Keratinocyte (primary cell): ENCODE results near the gene GLIS2. TPM values are rescaled to one million over a fixed set of nuclear protein-coding genes. Genes with fewer than 3 reads are reported as not detected.

ENCODE experiments used
- DNase-seq: peaks from one replicate; pipeline ENCODE4 v3.0.0-alpha.2; 2011; ENCODE audit warnings: low read depth, missing footprints, low spot score
- FAIRE-seq: peaks from 2 replicates; lab custom pipeline; 2011; peaks lifted over from hg19 to GRCh38; lab: Jason Lieb, UNC
- H2AFZ ChIP-seq: 2 replicates; pipeline ENCODE4 v1.6.0; 2012; ENCODE audit warnings: low read length, control low read depth, inconsistent platforms; ENCODE audit not compliant: control insufficient read depth
- H3K27ac ChIP-seq: 2 replicates; pipeline ENCODE4 v1.5.1; 2011; ENCODE audit warnings: low read length; ENCODE audit not compliant: control insufficient read depth, insufficient read depth
- H3K27me3 ChIP-seq: 3 replicates; pipeline ENCODE4 v1.6.0; 2011; ENCODE audit warnings: low read length; ENCODE audit not compliant: control insufficient read depth, insufficient read depth; ENCODE audit errors: extremely low read depth
- H3K36me3 ChIP-seq, 2 experiments: 2 replicates in 1 of 2; 3 replicates in 1 of 2; pipeline ENCODE4 v1.5.1; 2011; ENCODE audit warnings: low read length in 2 of 2, mild to moderate bottlenecking in 1 of 2; ENCODE audit not compliant: control insufficient read depth in 2 of 2, insufficient read depth in 2 of 2; ENCODE audit errors: extremely low read depth in 1 of 2
- H3K4me1 ChIP-seq: 3 replicates; pipeline ENCODE4 v1.5.1; 2011; ENCODE audit warnings: low read length; ENCODE audit not compliant: control insufficient read depth, insufficient read depth; ENCODE audit errors: extremely low read depth
- H3K4me2 ChIP-seq: 3 replicates; pipeline ENCODE4 v1.6.0; 2011; ENCODE audit warnings: low read depth, low read length; ENCODE audit not compliant: control insufficient read depth, insufficient read depth; ENCODE audit errors: extremely low read depth
- H3K4me3 ChIP-seq, 3 experiments: fragments of 200-600 bp in 1 of 3; sonication (generic) in 1 of 3; 2 replicates in 2 of 3; 3 replicates in 1 of 3; pipeline ENCODE4 v1.5.1; 2011 to 2016; ENCODE audit warnings: low read length in 3 of 3, mild to moderate bottlenecking in 3 of 3, control low read depth in 2 of 3, inconsistent platforms in 1 of 3, low read depth in 1 of 3, mixed read lengths in 1 of 3, mixed run types in 1 of 3, moderate library complexity in 1 of 3; ENCODE audit not compliant: control insufficient read depth in 2 of 3, insufficient read depth in 2 of 3; ENCODE audit errors: extremely low read depth in 1 of 3
- H3K79me2 ChIP-seq: 2 replicates; pipeline ENCODE4 v1.6.0; 2012; ENCODE audit warnings: low read length; ENCODE audit not compliant: control insufficient read depth, insufficient read depth
- H3K9ac ChIP-seq: 3 replicates; pipeline ENCODE4 v1.6.0; 2011; ENCODE audit warnings: low read length; ENCODE audit not compliant: control insufficient read depth, insufficient read depth; ENCODE audit errors: extremely low read depth
- H3K9me1 ChIP-seq: 3 replicates; pipeline ENCODE4 v1.6.0; 2011; ENCODE audit warnings: low read length; ENCODE audit not compliant: control insufficient read depth, insufficient read depth; ENCODE audit errors: extremely low read depth
- H3K9me3 ChIP-seq: 2 replicates; pipeline ENCODE4 v1.5.1; 2012; ENCODE audit warnings: low read depth, low read length; ENCODE audit not compliant: control insufficient read depth
- H4K20me1 ChIP-seq: 3 replicates; pipeline ENCODE4 v1.6.0; 2011; ENCODE audit warnings: low read length; ENCODE audit not compliant: control insufficient read depth, insufficient read depth; ENCODE audit errors: extremely low read depth
- EZH2 ChIP-seq: IDR thresholded peaks from one replicate; pipeline ENCODE4 v1.6.1; 2012; ENCODE audit warnings: inconsistent platforms, mild to moderate bottlenecking, low read length, moderate library complexity
- dilution Hi-C: fragments of 300-500 bp; cut with MboI; formaldehyde crosslinking; loops from one replicate; pipeline ENCODE4 v1.7.0; 2020; ENCODE audit warnings: low sequenced_read_pairs; ENCODE audit not compliant: extremely low pct_ligation_motif_present
- polyA plus RNA-seq, 5 experiments: library from polyadenylated mRNA; depleted of rRNA in 3 of 5; stranded (reverse) in 3 of 5; stranded (forward) in 1 of 5; unstranded in 1 of 5; fragments of >200 nt; gene quantifications; 1 replicate in 1 of 5; 2 replicates in 3 of 5; 3 replicates in 1 of 5; pipeline versions ENCODE4 v1.2.1 to v1.2.3, GENCODE V29; 2011 to 2012; ENCODE audit warnings: missing spikeins in 2 of 5, low read depth in 1 of 5, low replicate concordance in 1 of 5
- TF ChIP-seq, protein P1 (sequence below), 3 experiments: IDR thresholded peaks in 1 of 3; conservative IDR thresholded peaks in 1 of 3; optimal IDR thresholded peaks in 1 of 3; 2 replicates in 2 of 3; 3 replicates in 1 of 3; pipeline versions ENCODE3 to v1.5.1; 2011; ENCODE audit warnings: low read length in 3 of 3, mild to moderate bottlenecking in 3 of 3, moderate library complexity in 2 of 3, control low read depth in 1 of 3, inconsistent platforms in 1 of 3; ENCODE audit not compliant: insufficient read depth in 2 of 3; ENCODE audit errors: extremely low read depth in 1 of 3

Gene GLIS2
- polyA plus RNA-seq, 1 donor (not counting 4 experiments of a cell fraction or from before 2014, with no cell fraction given): 0.63 TPM

- Histone ChIP-seq H3K4me2 (no peak overlapping the region), H3K9ac (no peak overlapping the region), H3K79me2 (no peaks in the 10 kb centered on the region), H3K36me3 (no peaks in the 10 kb centered on the region), H3K27ac (no peak overlapping the region), H3K27me3 (no peaks in the 10 kb centered on the region), H3K9me3 (no peaks in the 10 kb centered on the region), H3K4me1 (peaks cover 33% of the 10 kb centered on the region), H2AFZ (no peak overlapping the region), H4K20me1 (no peaks in the 10 kb centered on the region), H3K4me3 (no peak overlapping the region), H3K9me1 (no peaks in the 10 kb centered on the region)
- dilution Hi-C loops: no loop called here
- no peak for DNase-seq
- no peak for FAIRE-seq
- TF ChIP-seq EZH2: no peak
- TF ChIP-seq, protein P1, sequence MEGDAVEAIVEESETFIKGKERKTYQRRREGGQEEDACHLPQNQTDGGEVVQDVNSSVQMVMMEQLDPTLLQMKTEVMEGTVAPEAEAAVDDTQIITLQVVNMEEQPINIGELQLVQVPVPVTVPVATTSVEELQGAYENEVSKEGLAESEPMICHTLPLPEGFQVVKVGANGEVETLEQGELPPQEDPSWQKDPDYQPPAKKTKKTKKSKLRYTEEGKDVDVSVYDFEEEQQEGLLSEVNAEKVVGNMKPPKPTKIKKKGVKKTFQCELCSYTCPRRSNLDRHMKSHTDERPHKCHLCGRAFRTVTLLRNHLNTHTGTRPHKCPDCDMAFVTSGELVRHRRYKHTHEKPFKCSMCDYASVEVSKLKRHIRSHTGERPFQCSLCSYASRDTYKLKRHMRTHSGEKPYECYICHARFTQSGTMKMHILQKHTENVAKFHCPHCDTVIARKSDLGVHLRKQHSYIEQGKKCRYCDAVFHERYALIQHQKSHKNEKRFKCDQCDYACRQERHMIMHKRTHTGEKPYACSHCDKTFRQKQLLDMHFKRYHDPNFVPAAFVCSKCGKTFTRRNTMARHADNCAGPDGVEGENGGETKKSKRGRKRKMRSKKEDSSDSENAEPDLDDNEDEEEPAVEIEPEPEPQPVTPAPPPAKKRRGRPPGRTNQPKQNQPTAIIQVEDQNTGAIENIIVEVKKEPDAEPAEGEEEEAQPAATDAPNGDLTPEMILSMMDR (optimal IDR thresholded peaks at IDR 0.05 in 1 of 3, IDR thresholded peaks at IDR 0.05 in 1 of 3, conservative IDR thresholded peaks at IDR 0.05 in 1 of 3; ENCODE audit: extremely low read depth in 1 of 3, insufficient read depth in 2 of 3, low read length in 3 of 3): no peak
Measured at GRCh38 chr16:4293181-4293716, 22.6 kb upstream of the GLIS2 start.

DNA sequence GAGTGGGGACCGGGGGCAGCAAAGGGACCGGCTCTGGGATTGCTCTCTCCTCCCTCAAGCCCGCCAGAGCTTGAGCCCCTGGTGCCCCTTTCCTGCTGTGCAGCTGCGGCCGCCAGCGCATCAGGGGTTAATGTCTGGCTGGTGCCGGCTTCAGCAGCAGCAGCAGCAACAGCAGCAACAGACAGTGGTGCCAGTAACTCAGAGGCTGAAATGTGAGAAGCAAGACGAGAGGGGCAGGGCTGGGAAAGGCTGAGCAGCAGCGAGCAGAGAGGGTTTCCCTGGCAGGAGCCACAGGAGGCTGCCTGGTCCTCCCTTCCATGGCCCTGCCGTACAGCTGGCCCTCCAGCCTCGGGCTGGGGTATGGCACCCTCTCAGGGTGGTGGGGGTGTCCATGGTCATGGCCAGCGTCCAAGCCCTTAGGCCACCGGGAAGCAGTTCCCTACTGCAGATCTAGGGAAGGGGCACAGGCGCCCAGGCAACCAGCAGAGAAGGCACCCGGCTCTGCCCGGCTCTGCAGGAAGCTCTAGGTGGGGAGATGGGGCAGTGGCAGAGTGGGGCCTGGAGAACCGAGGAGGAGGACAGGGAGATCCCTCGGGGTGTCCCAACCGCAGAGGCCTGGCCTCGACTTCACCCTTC lies 21.9 kb upstream of the GLIS2 start:
- H3K27ac ChIP-seq: no peak overlapping the region
- H2AFZ ChIP-seq: peak overlapping the region; percentile 1
- H3K9ac ChIP-seq: peak overlapping the region; percentile 0

More for the DNA sequence above, 21.9 kb upstream of the GLIS2 start:
- dilution Hi-C loops: no loop called here
- TF ChIP-seq, protein P1 (optimal IDR thresholded peaks at IDR 0.05 in 1 of 3, IDR thresholded peaks at IDR 0.05 in 1 of 3, conservative IDR thresholded peaks at IDR 0.05 in 1 of 3; ENCODE audit: extremely low read depth in 1 of 3, insufficient read depth in 2 of 3, low read length in 3 of 3): no peak
- no peak for TF ChIP-seq EZH2
- DNase-seq (no peak), FAIRE-seq (peak; percentile 46)
- Histone ChIP-seq H3K79me2 (no peaks in the 10 kb centered on the region), H3K9me1 (no peaks in the 10 kb centered on the region), H3K4me2 (peak overlapping the region; percentile 4), H3K4me1 (peaks cover 32% of the 10 kb centered on the region), H3K4me3 (no peak overlapping the region), H3K9me3 (no peaks in the 10 kb centered on the region), H4K20me1 (no peaks in the 10 kb centered on the region), H3K27me3 (no peaks in the 10 kb centered on the region), H3K36me3 (no peaks in the 10 kb centered on the region)
